Kidney (tissue), 22 donors: ENCODE measurements around the gene IGFALS. TPM values are rescaled to one million over a fixed set of nuclear protein-coding genes. Genes with fewer than 3 reads are reported as not detected.

Experiments
- DNase-seq, 5 donors: peaks; one replicate each; pipeline ENCODE4 v3.0.0-alpha.2; 2013 to 2020
- FAIRE-seq: peaks from 2 replicates; lab custom pipeline; 2012; peaks lifted over from hg19 to GRCh38; lab: Jason Lieb, UNC
- H3K27ac ChIP-seq, 2 donors: one replicate each; pipeline ENCODE4 v1.7.0; 2013; ENCODE audit warnings: low read depth in 2 of 2, low read length in 2 of 2, inconsistent platforms in 1 of 2
- H3K27me3 ChIP-seq: one replicate; pipeline ENCODE4 v1.7.1; 2013; ENCODE audit warnings: low read length, inconsistent platforms; ENCODE audit not compliant: control insufficient read depth, insufficient read depth
- H3K36me3 ChIP-seq, 3 donors: one replicate each; pipeline versions ENCODE4 v1.7.0 to v1.7.1; 2013; ENCODE audit warnings: low read length in 3 of 3, control low read depth in 1 of 3, inconsistent platforms in 1 of 3; ENCODE audit not compliant: insufficient read depth in 3 of 3, control insufficient read depth in 2 of 3
- H3K4me1 ChIP-seq, 3 donors: one replicate each; pipeline versions ENCODE4 v1.7.0 to v1.7.1; 2013; ENCODE audit warnings: low read length in 3 of 3, inconsistent platforms in 1 of 3, low read depth in 1 of 3; ENCODE audit not compliant: control insufficient read depth in 2 of 3, insufficient read depth in 2 of 3
- H3K4me3 ChIP-seq, 3 donors: one replicate each; pipeline versions ENCODE4 v1.7.0 to v1.8.1; 2013; ENCODE audit warnings: low read length in 3 of 3, control low read depth in 1 of 3, inconsistent platforms in 1 of 3
- H3K9ac ChIP-seq, 3 donors: one replicate each; pipeline versions ENCODE4 v1.7.0 to v1.7.1; 2013; ENCODE audit warnings: low read length in 3 of 3, control low read depth in 1 of 3, inconsistent platforms in 1 of 3
- H3K9me3 ChIP-seq, 3 donors: one replicate each; pipeline versions ENCODE4 v1.7.0 to v1.7.1; 2013; ENCODE audit warnings: low read length in 3 of 3, control low read depth in 1 of 3, inconsistent platforms in 1 of 3; ENCODE audit not compliant: control insufficient read depth in 2 of 3, insufficient read depth in 1 of 3
- CTCF ChIP-seq: IDR thresholded peaks from 3 replicates; pipeline ENCODE4 v1.5.1; 2012; ENCODE audit warnings: mild to moderate bottlenecking, moderate library complexity, borderline replicate concordance; ENCODE audit not compliant: insufficient read depth; ENCODE audit errors: extremely low read depth
- intact Hi-C: fragments of 100-400 bp; cut with DNase I; formaldehyde crosslinking; loops from one replicate; pipeline ENCODE4 v1.11.1; 2022
- long read RNA-seq, 10 donors: library from polyadenylated mRNA in 1 of 10; unstranded in 1 of 10; transcript quantifications; one replicate each; pipeline ENCODE4 v2.0.0 and lab custom pipeline, GENCODE V29; 2021 to 2026
- polyA plus RNA-seq: library from polyadenylated mRNA; stranded (reverse); fragments of 350-450 nt; fragmentation: Illumina TruSeq; extraction: RNeasy Lipid Tissue Mini Kit (QIAGEN cat#74804); gene quantifications from one replicate; pipeline ENCODE4 v1.2.3, GENCODE V29; 2014; ENCODE audit warnings: low read depth, low replicate concordance; ENCODE audit not compliant: insufficient read depth
- total RNA-seq: library from RNA; stranded (reverse); fragmentation: NEBNext Ultra II Directional; extraction: Animal tissue kit (Norgen Biotek cat#: 25700); gene quantifications from one replicate; pipeline ENCODE4 v1.2.1, GENCODE V29; 2021
- donor health status: control.
- donor health status: control.
- donor health status: control.
- donor health status: control.
- donor health status: control.
- donor health status: DM: yes; HTN: yes; CAD: no.
- donor health status: Normal renal cell carcinoma (clear cell type).

The IGFALS gene
- total RNA-seq (1.4 TPM), polyA plus RNA-seq (2.9 TPM)
- long read RNA-seq, donor 1 = 0 reads
- long read RNA-seq, donor 2, partial matches to known transcripts = 0 of 1 reads
- long read RNA-seq, donor 2, other reads (novel, unspliced or antisense) = 0 of 1 reads
- long read RNA-seq, donor 3 = 0 reads
- long read RNA-seq, donor 4 = 0 reads
- long read RNA-seq, donor 5 = 0 reads
- long read RNA-seq, donor 6, partial matches to known transcripts = 0 of 1 reads
- long read RNA-seq, donor 6, other reads (novel, unspliced or antisense) = 0 of 1 reads
- long read RNA-seq, donor 7, partial matches to known transcripts = 2 of 3 reads
- long read RNA-seq, donor 7, other reads (novel, unspliced or antisense) = 1 of 3 reads
- long read RNA-seq, donor 8, partial matches to known transcripts = 0 of 1 reads
- long read RNA-seq, donor 8, other reads (novel, unspliced or antisense) = 0 of 1 reads
- long read RNA-seq, donor 9 = 0 reads
- long read RNA-seq, donor 10 = 0 reads

DNA sequence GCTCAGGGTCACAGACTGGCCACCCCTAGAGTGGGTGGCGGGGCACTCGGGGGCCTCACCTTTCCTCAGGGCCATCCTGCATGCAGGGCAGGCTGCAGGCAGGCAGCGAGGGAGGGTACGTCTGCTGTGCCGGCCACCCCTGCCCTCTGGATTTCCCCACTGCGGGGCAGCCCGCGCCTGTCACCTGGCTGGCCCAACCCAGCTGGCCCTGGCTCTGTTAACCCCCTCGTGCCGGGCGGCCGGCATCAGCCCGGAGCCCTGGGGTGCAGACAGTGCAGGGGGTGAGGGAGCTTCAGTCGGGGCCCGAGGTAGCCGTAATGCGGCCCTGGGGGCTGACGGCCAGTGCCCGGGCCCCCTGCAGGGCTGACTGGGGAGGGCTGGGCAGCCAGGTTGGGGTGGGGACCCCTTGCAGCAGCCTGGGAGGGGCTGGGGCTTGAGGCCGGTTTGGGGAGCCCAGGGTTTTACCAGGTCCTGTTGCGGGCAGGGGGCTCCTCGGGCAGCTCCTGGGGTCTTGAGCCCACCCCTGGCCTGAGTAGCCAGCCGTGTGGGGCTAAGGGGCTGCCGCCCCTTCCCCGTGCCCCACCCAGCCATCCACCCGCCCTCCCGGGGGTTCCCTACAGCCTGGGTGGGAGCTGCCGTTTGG lies at the start of gene IGFALS:
Gene IGFALS (minus strand): TSS at position 128 of the 643 bp plus-strand sequence. CDS start 53 bp downstream, at position 75.
- no peaks in the 10 kb centered on the region for H3K4me1 ChIP-seq
- FAIRE-seq = no peak
- peaks cover 0 to 3% (median 0%) of the 10 kb centered on the region in 3 donors for H3K9me3 ChIP-seq
- DNase-seq = peak in 2 of 5 donors; percentile 42 to 74
- no peak within 1 kb of the TSS for H3K4me3 ChIP-seq
- H3K27me3 ChIP-seq = no peaks in the 10 kb centered on the region
- no peaks in the 10 kb centered on the region for H3K36me3 ChIP-seq
- H3K9ac ChIP-seq = no peak within 1 kb of the TSS
- no peak for TF ChIP-seq CTCF
- intact Hi-C loops = no loop called here
- no peak within 1 kb of the TSS for H3K27ac ChIP-seq

- H3K4me3 ChIP-seq = no peak overlapping the region
- peaks cover 0 to 2% (median 0%) of the 10 kb centered on the region in 3 donors for H3K36me3 ChIP-seq
- no peaks in the 10 kb centered on the region for H3K27me3 ChIP-seq
- no peak for TF ChIP-seq CTCF
- H3K4me1 ChIP-seq = no peaks in the 10 kb centered on the region
- H3K9ac ChIP-seq = no peak overlapping the region
- DNase-seq = no peak
- H3K27ac ChIP-seq = no peak overlapping the region
- intact Hi-C loops = no loop called here
- no peak for FAIRE-seq
- no peaks in the 10 kb centered on the region for H3K9me3 ChIP-seq
Measured at GRCh38 chr16:1839554-1839953, 46.0 kb upstream of the IGFALS start.

DNA sequence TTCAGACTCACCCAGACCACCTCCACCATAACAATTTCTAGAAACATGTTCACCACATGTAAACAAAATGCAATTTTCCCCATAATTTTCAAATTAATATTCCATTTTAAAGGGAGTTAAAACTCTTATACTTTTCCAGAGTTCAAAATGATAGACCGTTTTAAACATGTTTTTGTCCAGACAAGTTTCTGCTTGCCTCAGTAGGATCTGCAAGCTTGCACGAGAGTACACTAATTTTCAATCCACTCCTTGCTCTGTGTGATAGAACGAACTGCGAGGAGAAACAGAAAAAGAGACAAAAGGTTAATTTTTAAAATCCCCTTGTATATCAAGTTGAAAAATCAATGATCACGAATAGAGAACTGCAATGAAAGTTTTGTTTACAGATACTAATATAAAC lies 40.6 kb upstream of the IGFALS start:
- no peak overlapping the region for H3K4me3 ChIP-seq
- FAIRE-seq (no peak), DNase-seq (no peak)
- H3K9me3 ChIP-seq = no peaks in the 10 kb centered on the region
- peaks cover 0 to 2% (median 0%) of the 10 kb centered on the region in 3 donors for H3K36me3 ChIP-seq
- H3K27me3 ChIP-seq = no peaks in the 10 kb centered on the region
- peaks cover 0 to 11% (median 0%) of the 10 kb centered on the region in 3 donors for H3K4me1 ChIP-seq
- intact Hi-C loops = no loop called here
- H3K27ac ChIP-seq = no peak overlapping the region
- no peak for TF ChIP-seq CTCF
- H3K9ac ChIP-seq = no peak overlapping the region
